Spinal cord (tissue), 10 donors: ENCODE data around the gene MAGOH. TPM values are rescaled to one million over a fixed set of nuclear protein-coding genes. Genes with fewer than 3 reads are reported as not detected.
"Not testable (repeated sequence)": the region's sequence is repeated elsewhere in the genome, so short reads cannot be mapped to it uniquely, and the experiment has no call there.

Source experiments
- DNase-seq, 6 donors: peaks; one replicate each; pipeline versions ENCODE4 v3.0.0 to v3.0.0-alpha.2; 2013 to 2015; ENCODE audit warnings: low spot score in 6 of 6, low read depth in 4 of 6
- H3K27ac ChIP-seq: one replicate; pipeline ENCODE4 v1.5.1; 2013; ENCODE audit warnings: low read depth, low read length, control low read depth
- H3K27me3 ChIP-seq: one replicate; pipeline ENCODE4 v1.6.1; 2013; ENCODE audit warnings: low read length; ENCODE audit not compliant: control insufficient read depth, insufficient read depth
- H3K36me3 ChIP-seq: one replicate; pipeline ENCODE4 v1.6.1; 2013; ENCODE audit warnings: low read length; ENCODE audit not compliant: control insufficient read depth, insufficient read depth
- H3K4me1 ChIP-seq: one replicate; pipeline ENCODE4 v1.6.1; 2013; ENCODE audit warnings: low read length; ENCODE audit not compliant: control insufficient read depth, insufficient read depth
- H3K4me3 ChIP-seq: one replicate; pipeline ENCODE4 v1.5.1; 2013; ENCODE audit warnings: low read depth, low read length, control low read depth
- H3K9me3 ChIP-seq: one replicate; pipeline ENCODE4 v1.6.1; 2013; ENCODE audit warnings: low read length; ENCODE audit not compliant: control insufficient read depth, insufficient read depth
- WGBS: methylation state at CpG from one replicate; pipeline ENCODE4 v1.1.5; 2013; ENCODE audit warnings: missing lambda C conversion rate; ENCODE audit not compliant: insufficient coverage; 5-methylcytosine and 5-hydroxymethylcytosine counted together
- polyA plus RNA-seq, 2 donors: library from polyadenylated mRNA; unstranded; fragments of 120-200 nt; gene quantifications; one replicate each; pipeline ENCODE4 v1.2.1, GENCODE V29; 2013; ENCODE audit not compliant: insufficient read length in 2 of 2
- total RNA-seq, 2 donors: library from RNA; depleted of rRNA in 1 of 2; stranded (reverse); fragments of 120-200 nt in 1 of 2; fragments of >200 nt in 1 of 2; gene quantifications; one replicate each; pipeline versions ENCODE4 v1.2.3 to v1.2.4, GENCODE V29; 2013 to 2014
- donor health status: healthy.

The MAGOH gene
- total and polyA plus RNA-seq, 4 donors: 22.3 to 40.2 (median 34.3) TPM

DNA sequence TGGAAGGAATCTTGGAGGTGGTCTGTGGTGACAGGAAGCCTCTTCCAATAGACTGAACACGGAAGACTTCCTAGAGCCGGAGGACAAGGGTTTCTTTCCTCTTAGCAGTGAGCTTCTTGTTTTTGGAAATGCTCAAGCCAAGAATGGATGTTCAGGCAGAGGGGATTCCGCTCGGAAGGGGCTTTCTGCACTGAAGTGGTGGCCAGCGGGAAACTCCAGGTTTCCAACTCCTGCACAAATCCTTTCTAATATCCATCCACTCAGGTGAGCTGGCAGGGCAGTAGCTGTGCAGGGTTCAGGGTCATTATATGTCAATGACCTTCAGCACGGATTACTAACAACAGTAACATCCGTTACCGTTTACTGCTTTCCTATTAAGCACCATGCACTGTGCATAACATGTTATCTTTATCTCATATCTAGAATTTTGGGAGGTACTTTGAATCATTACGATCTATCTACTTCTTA, 42.3 kb downstream of the MAGOH start:
- WGBS: 79% methylated on average over 2 of the region's 9 CpGs
- Histone ChIP-seq H3K4me3 (peak overlapping the region; percentile 74), H3K36me3 (no peaks in the 10 kb centered on the region), H3K27ac (peak overlapping the region; percentile 78), H3K9me3 (no peaks in the 10 kb centered on the region), H3K27me3 (no peaks in the 10 kb centered on the region), H3K4me1 (no peaks in the 10 kb centered on the region)
- DNase-seq: no peak

DNA sequence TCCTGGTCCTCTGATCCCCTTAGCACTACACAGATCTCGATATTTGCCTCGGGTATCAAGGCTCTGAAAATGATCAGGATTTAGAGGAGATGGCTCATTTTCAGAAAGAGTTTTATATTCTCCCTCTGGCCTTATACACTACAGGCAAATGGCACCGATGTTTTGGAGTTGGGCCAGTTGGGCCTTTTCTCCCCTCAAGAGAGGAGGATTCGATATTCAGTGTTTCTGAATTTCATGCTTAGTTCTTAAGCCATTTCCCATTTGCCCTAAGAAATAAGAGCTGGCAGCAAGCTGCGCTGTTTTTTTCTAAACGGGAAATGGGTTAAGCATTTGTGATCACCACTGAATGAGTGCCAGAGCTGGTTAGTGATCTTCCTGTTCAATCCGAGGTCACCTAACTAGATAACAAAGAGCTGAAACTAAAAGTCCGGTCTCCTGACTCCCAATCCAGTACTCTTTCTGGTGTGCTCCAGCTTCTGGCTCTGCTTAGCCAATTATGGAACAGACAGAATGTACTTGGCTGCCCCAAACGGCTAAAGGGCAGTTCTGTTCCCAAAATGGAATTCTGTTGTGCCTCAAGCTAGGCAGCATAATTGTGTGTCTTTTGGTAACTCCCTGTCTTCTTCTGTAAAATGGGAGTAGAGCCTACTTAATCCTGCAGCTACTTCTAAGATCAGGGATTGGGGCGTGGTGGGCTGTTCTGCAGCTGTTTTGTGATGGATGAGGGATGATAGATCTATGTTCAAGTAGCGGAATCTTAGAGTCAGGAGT, 42.9 kb downstream of the MAGOH start:
- Histone ChIP-seq H3K4me3 (no peak overlapping the region), H3K9me3 (no peaks in the 10 kb centered on the region), H3K4me1 (no peaks in the 10 kb centered on the region), H3K27me3 (no peaks in the 10 kb centered on the region), H3K27ac (no peak overlapping the region), H3K36me3 (no peaks in the 10 kb centered on the region)
- 94% methylated on average over 10 of the region's 11 CpGs for WGBS
- DNase-seq: no peak

DNA sequence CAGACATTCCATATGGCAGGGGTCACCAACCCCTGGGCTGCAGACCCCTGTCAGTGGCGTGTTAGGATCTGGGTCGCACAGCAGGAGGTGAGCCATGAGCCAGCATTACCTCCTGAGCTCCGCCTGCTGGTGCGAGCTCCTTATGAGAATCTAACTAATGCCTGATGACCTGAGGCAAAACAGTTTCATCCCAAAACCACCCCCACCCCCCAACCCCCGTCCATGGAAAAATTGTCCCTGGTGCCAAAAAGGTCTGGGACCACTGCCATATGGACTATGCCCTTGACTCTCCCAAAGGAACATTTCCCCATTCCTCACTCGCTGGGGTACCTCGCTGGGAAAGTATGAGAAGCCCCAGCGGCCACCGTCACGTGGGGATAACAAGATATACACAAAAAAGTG, 48.1 kb downstream of the MAGOH start:
- H3K36me3 ChIP-seq: no peaks in the 10 kb centered on the region
- H3K4me3 ChIP-seq: no peak overlapping the region
- DNase-seq: no peak
- H3K27ac ChIP-seq: no peak overlapping the region
- H3K4me1 ChIP-seq: no peaks in the 10 kb centered on the region
- no peaks in the 10 kb centered on the region for H3K9me3 ChIP-seq
- WGBS: 63% methylated on average over 10 of the region's 10 CpGs
- no peaks in the 10 kb centered on the region for H3K27me3 ChIP-seq

GRCh38 chr1:53189061-53189460, 49.3 kb downstream of the MAGOH start:
- no peaks in the 10 kb centered on the region for H3K36me3 ChIP-seq
- no CpG with 5 or more reads among the region's 5 CpGs for WGBS

GRCh38 chr1:53188099-53188498, 50.2 kb downstream of the MAGOH start:
- no CpG with 5 or more reads among the region's 4 CpGs for WGBS

More at GRCh38 chr1:53189061-53189460, 49.3 kb downstream of the MAGOH start:
- Histone ChIP-seq H3K4me3 (no peak overlapping the region), H3K4me1 (no peaks in the 10 kb centered on the region), H3K9me3 (no peaks in the 10 kb centered on the region), H3K27me3 (no peaks in the 10 kb centered on the region), H3K27ac (no peak overlapping the region)
- DNase-seq: no peak

GRCh38 chr1:53187401-53187800, 50.9 kb downstream of the MAGOH start:
- Histone ChIP-seq H3K36me3 (no peaks in the 10 kb centered on the region), H3K4me3 (no peak overlapping the region), H3K27ac (no peak overlapping the region), H3K4me1 (no peaks in the 10 kb centered on the region), H3K9me3 (no peaks in the 10 kb centered on the region), H3K27me3 (no peaks in the 10 kb centered on the region)
- no CpG with 5 or more reads among the region's 1 CpG for WGBS
- DNase-seq: no peak

More at GRCh38 chr1:53188099-53188498, 50.2 kb downstream of the MAGOH start:
- Histone ChIP-seq H3K9me3 (no peaks in the 10 kb centered on the region), H3K27me3 (no peaks in the 10 kb centered on the region), H3K27ac (no peak overlapping the region), H3K36me3 (no peaks in the 10 kb centered on the region), H3K4me1 (no peaks in the 10 kb centered on the region), H3K4me3 (no peak overlapping the region)
- DNase-seq: no peak

- WGBS: 60% methylated on average over 1 of the region's 3 CpGs
- DNase-seq: no peak
- Histone ChIP-seq H3K27ac (no peak overlapping the region), H3K27me3 (no peaks in the 10 kb centered on the region), H3K4me1 (no peaks in the 10 kb centered on the region), H3K4me3 (no peak overlapping the region), H3K9me3 (no peaks in the 10 kb centered on the region), H3K36me3 (no peaks in the 10 kb centered on the region)
Measured at GRCh38 chr1:53186533-53186932, 51.8 kb downstream of the MAGOH start.

- WGBS: no CpG with 5 or more reads among the region's 2 CpGs
Measured at GRCh38 chr1:53185955-53186297, 52.4 kb downstream of the MAGOH start.

GRCh38 chr1:53183095-53183990, 55.0 kb downstream of the MAGOH start:
- no peaks in the 10 kb centered on the region for H3K36me3 ChIP-seq
- no peaks in the 10 kb centered on the region for H3K27me3 ChIP-seq
- DNase-seq: no peak
- no peaks in the 10 kb centered on the region for H3K4me1 ChIP-seq
- H3K4me3 ChIP-seq: no peak overlapping the region
- 77% methylated on average over 3 of the region's 6 CpGs for WGBS
- no peak overlapping the region for H3K27ac ChIP-seq
- no peaks in the 10 kb centered on the region for H3K9me3 ChIP-seq

More at GRCh38 chr1:53185955-53186297, 52.4 kb downstream of the MAGOH start:
- H3K27ac ChIP-seq, H3K4me1 ChIP-seq, H3K36me3 ChIP-seq, H3K4me3 ChIP-seq, DNase-seq, H3K27me3 ChIP-seq, H3K9me3 ChIP-seq: not testable (repeated sequence)
